GDM1 (cell line): ENCODE results near the gene SEPTIN1.
"Not testable (repeated sequence)": the region's sequence is repeated elsewhere in the genome, so short reads cannot be mapped to it uniquely, and the experiment has no call there.

Experiments used
- DNase-seq: peaks from one replicate; lab custom pipeline; 2025; lab: John Stamatoyannopoulos, UW

SEPTIN1 gene

GRCh38 chr16:30357715-30358576 is 24.4 kb downstream of the SEPTIN1 start:
- no peak for DNase-seq

GRCh38 chr16:30357085-30357714 is 25.2 kb downstream of the SEPTIN1 start:
- DNase-seq, result no peak

DNA sequence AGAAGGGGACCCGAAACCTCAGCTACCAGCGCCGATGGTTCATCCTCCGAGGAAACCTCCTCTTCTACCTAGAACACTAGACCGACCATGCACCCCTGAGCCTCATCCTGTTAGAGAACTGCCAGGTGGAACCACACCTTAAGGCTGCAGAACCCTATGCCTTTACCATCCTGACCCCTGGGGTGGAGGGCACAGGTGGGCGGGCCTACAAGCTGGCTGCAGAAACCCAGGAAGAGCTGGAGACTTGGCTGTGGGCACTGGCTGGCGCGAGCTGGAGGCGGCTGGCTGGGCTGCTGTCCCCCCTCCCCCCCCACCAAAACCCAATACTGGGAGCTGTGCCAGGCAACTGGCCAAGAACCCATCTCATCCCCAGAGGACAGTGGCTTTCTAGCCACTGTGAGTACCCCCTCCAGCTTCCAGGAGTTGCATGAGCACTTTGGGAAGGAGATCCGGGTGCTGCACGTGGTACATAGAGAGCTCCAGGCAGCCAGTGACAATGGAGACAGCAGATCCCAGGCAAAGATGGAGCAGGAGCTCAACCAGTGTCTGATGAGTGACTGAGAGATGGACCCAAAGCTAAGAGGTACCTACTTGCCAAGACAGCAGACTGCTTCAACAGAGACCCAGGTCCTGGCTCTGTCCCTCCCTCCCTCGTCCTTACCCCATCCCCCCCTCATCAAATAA is 25.8 kb downstream of the SEPTIN1 start:
- no peak for DNase-seq

GRCh38 chr16:30355954-30356308 is 26.4 kb downstream of the SEPTIN1 start:
- DNase-seq, result no peak

DNA sequence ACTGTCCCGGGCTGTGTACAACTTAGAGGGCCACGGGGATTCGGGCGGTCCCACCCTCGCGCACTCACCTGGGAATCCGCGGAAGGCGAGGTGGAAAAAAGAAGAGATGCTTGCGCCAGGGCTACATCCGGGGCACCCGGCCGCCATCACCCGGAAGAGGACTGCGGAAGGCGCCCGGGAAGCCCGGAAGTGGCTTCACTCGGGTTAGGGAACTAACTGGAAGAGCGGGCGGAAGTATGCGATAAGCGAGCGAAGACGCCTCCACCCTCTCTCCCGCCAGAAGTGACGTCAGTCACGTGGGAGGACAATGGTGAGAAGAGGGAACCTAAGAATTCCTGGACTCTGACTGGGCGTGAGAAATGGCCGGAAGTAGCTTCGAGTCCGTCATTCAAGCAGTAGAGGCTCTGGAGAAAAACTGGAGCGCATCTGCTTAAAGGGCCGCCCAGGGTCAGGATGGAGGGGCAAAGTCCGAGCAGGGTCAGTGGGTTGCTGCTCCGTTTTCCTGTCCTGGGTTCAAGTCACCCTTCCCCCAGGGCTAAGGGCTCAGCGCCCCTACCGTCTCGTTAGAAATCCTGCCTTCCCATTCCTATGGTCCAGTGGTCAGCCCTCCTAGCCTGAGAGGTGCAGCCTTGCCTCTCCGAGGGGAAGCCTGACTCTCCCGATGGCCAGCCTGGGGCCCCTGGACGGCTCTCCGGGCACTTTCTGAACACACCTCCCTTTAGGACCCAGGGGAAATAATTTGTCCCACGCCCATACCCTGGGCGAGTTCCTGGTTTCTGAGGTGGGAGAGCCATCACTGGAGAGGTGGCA is 27.0 kb downstream of the SEPTIN1 start, which contains the start of gene CD2BP2:
Gene CD2BP2, minus strand, starts transcription at position 165 of the 810 bp plus-strand sequence. CDS start 627 bp downstream, outside the sequence.
- peak; percentile 94 for DNase-seq

DNA sequence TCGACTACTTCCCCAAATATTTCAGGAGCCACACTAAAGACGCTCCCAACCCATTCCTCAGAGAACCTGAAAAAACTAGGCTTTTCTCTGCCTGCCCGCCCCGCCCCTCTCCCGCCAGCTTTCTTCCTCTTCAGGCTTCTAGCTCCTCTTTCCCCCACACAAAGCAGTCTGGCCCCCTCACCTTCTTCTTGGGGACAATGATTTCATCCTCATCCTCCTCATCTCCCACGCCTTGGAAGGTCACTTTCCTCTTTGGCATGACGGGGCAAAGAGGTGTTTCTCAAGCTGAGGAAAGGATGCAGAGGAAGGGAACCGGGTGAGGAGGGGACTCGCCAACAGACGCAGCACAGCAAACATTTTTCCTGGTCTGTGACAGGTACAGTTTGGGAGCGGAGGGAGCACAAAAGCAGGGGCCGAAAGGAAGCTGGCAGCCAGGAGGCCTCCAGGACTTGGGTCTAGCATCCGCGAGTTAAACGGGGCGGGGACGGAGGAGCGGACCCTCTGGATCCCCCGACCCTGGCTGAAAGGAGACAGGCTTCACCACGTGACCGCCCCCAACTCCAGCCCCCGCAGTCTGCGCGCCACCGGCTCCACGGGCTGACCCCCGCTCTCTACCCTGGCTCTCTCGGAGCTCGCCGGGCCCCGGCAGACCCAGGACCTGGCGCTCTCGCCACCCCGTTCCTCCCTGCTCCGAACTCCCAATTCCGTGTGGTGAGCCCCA is 27.8 kb downstream of the SEPTIN1 start:
- no peak for DNase-seq

- no peak for DNase-seq
Observed at GRCh38 chr16:30353438-30354129, 28.8 kb downstream of the SEPTIN1 start.

DNA sequence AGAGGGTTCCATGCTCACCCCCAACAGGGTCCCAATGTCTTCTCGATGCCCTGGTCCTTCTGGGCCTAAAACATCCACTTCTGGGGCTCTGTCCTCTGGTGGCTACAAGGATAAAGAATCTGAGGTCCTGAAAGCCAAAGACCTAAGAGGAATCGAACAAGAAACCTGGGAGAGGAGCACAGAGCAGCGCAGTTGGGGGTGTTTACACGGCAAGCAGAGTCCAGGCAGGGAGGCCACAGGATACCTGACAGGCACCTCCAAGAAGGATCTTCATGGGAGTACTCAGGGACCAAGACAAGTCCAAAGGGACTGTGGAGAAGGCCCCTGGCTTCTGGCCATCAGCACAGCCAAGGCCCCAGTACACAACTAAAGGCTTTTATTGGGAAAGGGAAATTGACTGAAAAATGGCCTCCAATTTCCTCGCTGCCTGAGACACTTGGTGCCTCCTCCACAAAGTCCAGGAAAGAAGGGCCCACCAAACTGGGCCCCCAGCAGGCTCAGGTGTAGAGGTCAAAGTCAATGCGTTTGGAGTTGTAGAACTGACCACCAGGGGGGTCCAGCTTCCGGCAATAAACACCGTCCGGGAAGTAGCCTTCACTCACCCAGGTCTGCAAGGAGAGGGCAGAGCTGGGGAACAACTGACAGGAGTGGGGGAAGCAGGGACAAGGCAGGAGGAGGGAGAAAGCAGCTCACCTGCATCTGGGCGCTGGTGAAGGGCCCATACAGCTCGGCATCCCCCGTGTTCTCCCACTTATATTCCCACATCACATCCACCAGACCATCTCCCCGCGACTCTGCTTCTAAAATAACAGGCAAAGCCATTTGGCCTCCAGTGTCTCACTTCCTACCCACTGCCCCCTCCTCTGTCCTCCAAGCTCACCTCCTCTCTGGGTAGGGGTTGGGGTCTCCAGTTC is 29.6 kb downstream of the SEPTIN1 start:
- no peak for DNase-seq

DNA sequence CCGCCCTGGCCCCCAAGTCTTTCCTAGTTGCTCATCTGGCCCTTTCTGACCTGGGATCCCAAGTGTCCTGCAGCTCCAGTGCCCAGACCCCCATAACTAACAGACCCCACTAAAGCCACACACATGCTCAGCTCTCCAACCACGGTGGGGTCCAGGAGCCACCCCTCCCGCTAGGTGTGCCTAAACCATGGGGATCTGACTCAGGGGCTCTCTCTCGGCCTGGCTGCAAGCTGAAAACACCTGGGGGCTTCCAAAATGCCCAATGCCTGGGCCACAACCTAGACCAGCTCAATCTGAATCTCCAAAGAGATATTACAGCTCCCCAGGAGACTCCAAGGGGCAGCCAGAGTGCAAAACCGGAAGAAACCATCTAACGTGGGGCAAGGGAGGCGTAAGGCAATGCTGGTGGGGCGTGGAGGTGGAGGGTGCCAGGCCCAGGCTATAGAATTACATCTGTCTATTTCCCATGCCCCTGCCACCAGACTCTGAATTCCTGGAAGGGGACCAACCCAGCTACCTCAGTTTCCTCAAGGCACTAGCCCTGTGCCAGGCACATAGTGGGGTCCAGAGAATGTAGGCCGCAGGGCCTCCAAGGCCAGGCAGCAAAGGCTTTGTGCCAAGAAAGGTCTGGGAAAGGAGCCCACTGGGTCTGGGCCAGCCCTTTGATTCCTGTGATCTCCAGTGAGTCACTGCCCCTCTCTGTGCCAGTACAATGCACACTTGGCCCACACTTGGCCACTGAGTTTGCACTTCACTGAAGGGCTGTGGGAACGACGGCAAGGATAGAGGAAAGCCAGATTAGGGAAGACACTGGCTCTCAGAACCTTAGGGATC is 30.6 kb downstream of the SEPTIN1 start:
- DNase-seq, result no peak

DNA sequence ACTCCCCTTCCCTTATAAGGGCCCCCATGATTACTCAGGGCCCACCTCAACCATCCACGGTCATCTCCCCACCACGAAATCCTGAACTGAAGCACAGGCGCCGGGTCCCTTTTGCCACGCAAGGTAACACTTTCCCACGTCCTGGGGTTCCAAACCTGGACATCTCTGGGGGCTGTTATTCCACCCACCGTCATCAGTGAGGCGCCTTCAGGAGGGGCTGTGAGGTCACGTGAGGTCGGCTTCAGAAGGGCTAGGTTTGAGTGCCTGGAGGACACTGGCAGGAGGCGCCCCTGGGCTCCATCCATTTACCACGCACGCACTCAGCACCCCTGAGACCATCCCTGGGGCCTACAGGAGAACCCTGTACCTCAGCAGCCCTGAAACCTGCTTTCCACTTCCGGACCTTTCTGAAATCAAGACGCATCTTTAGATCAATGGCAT is 31.3 kb downstream of the SEPTIN1 start:
- DNase-seq, result no peak

DNA sequence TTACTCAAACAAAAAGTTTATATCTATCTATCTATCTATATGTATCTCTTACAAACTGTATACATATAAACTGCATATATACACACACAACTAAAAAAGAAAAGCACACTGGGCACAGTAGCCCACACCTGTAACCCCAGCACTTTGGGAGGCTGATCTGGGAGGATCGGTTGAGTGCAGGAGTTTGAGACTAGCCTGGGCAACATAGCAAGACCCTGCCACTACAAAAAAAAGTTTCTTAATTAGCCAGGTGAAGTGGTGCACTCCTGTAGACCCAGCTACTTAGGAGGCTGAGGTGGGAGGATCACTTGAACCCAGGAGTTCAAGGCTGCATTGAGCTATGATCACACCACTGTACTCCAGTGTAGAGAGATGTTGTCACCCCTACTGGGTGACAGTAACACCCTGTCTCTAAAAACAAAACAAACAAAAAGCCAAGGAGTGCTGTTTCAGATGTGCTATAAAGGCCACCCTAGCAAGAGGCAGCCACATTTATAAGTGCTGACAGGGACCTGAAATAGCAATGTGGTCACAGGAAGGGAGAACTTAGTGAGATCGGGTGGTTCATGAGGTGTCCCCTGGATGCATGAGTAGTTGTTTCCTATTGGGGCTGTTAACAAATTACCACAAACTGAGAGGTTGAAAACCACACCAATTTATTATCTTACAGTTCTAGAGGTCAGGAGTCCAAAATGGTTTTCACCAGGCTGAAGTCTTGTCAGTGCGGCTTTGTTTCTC is 32.1 kb downstream of the SEPTIN1 start:
- no peak for DNase-seq

DNA sequence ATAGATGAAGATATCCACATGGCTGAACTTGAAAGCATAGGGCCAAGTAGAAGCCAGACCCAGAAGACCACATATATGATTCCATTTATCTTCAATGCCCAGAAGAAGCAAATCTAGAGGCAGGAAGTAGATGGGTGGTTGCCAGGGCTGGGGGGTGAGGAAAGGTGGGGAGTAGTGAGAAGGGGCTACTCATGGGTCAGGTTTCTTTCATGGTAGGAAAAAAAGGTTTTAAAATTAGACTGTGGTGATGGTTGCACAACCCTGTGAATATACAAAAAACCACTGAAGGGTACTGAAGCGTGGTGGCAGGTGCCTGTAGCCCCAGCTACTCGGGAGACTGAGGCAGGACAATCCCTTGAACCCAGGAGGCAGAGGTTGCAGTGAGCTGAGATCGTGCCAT is 32.7 kb downstream of the SEPTIN1 start:
- no peak for DNase-seq

DNA sequence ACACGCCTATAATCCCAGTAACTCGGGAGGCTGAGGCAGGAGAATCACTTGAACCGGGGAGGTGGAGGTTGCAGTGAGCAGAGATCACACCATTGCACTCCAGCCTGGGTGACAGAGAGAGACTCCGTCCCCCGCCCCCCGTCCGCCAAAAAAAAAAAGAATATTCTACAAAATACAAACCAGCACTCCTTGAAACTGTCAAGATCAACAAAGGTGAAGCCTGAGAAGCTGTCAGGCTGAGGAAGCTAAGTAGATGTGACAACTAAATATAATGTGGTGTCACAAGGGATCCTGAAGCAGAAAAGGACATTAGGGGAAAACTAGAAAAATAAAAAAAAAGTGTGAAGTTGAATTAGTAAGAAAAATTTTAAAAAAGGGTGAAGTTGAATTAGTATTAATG is 33.4 kb downstream of the SEPTIN1 start:
- DNase-seq, result no peak

- DNase-seq, result no peak
Observed at GRCh38 chr16:30348113-30348512, 34.2 kb downstream of the SEPTIN1 start.

DNA sequence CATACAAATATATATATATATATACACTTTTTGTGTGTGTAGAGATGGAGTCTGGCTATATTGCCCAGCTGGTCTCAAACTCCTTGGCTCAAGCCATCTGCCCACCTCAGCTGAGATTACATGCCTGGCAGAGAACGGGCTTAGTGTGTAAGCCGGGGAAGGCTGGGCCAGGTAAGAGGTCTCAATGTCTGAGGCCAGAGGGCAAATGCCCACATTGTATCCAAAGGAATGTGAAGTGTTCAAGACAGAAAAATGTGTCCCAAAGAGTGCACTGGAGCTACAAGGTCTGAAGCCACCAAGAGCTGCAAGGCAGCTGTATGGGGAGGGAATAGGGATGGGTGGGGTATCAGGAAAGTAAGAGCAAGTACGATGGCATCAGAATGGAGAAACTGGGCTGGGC is 36.1 kb downstream of the SEPTIN1 start:
- DNase-seq, result no peak

DNA sequence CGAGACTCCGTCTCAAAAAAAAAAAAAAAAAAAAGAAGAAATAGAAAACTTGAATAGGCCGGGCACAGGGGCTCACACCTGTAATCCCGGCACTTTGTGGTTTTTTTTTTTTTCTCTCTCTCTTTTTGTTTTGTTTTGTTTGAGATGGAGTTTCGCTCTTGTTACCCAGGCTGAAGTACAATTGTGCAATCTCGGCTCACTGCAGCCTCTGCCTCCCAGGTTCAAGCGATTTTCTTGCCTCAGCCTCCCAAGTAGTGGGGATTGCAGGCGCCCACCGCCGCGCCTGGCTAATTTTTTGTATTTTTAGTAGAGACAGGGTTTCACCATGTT is 38.9 kb downstream of the SEPTIN1 start:
- DNase-seq, result not testable (repeated sequence)

GRCh38 chr16:30342751-30343490 is 39.4 kb downstream of the SEPTIN1 start:
- DNase-seq, result no peak
